ENCODE results near the gene RAC3.

The RAC3 gene

GRCh38 chr17:82058230-82058854, 26.9 kb downstream of the RAC3 start:
- H2BK15ac ChIP-seq (ENCODE audit: low read length), result no peak overlapping the region
- H4K8ac ChIP-seq (ENCODE audit: low read depth, low read length), result no peak overlapping the region
- no peaks in the 10 kb centered on the region for H3K9me3 ChIP-seq (replicated peaks in 1 of 2; ENCODE audit: control insufficient read depth in 2 of 2, insufficient read depth in 1 of 2, low read depth in 1 of 2, low read length in 2 of 2)
- H3K18ac ChIP-seq (ENCODE audit: low read length), result no peak overlapping the region
- H3K27me3 ChIP-seq (ENCODE audit: control insufficient read depth in 3 of 3, insufficient read depth in 3 of 3, low read depth in 1 of 3, low read length in 3 of 3), result no peaks in the 10 kb centered on the region
- H3K4me1 ChIP-seq (ENCODE audit: control insufficient read depth in 2 of 2, insufficient read depth in 1 of 2, low read depth in 1 of 2, low read length in 2 of 2), result no peaks in the 10 kb centered on the region
- H3K4ac ChIP-seq (ENCODE audit: low read length), result no peak overlapping the region
- H3K4me3 ChIP-seq (ENCODE audit: low read length in 2 of 2), result no peak overlapping the region
- no peak for DNase-seq (ENCODE audit: low spot score)
- H2BK12ac ChIP-seq (ENCODE audit: low read length), result peak overlapping the region; percentile 22
- no peak overlapping the region for H3K27ac ChIP-seq (replicated peaks; ENCODE audit: low read length)
- H2BK120ac ChIP-seq (ENCODE audit: low read depth, low read length), result no peak overlapping the region
- peaks cover 70 to 98% of the 10 kb centered on the region in 2 donors for H3K36me3 ChIP-seq (replicated peaks in 1 of 2; ENCODE audit: control insufficient read depth in 2 of 2, insufficient read depth in 2 of 2, low read length in 2 of 2)
- peaks cover 8% of the 10 kb centered on the region for H3K79me1 ChIP-seq (ENCODE audit: low read depth, low read length)
- H2BK5ac ChIP-seq (ENCODE audit: low read length), result no peak overlapping the region
- no peak overlapping the region for H4K91ac ChIP-seq (ENCODE audit: low read depth, low read length, poor library complexity)
- no CpG with 5 or more reads among the region's 17 CpGs for WGBS, 2 donors (ENCODE audit: extremely low coverage in 2 of 2, insufficient read length in 2 of 2, insufficient replicate concordance in 1 of 2)
- H2AK5ac ChIP-seq (ENCODE audit: low read depth, low read length), result no peak overlapping the region
- no peak overlapping the region for H2AFZ ChIP-seq (ENCODE audit: low read length)
- peak overlapping the region; percentile 55 for H3K23ac ChIP-seq (ENCODE audit: low read depth, low read length, poor library complexity)
- H3K14ac ChIP-seq (ENCODE audit: low read length), result no peak overlapping the region
- H3K4me2 ChIP-seq (ENCODE audit: insufficient read depth, low read length, poor library complexity, severe bottlenecking), result no peak overlapping the region
- H3K9ac ChIP-seq (ENCODE audit: low read depth, low read length, poor library complexity), result no peak overlapping the region

- Histone ChIP-seq H3K27me3 (ENCODE audit: control insufficient read depth in 3 of 3, insufficient read depth in 3 of 3, low read depth in 1 of 3, low read length in 3 of 3) (no peaks in the 10 kb centered on the region), H3K4me3 (ENCODE audit: low read length in 2 of 2) (peak overlapping the region in 1 of 2 donors; percentile 22), H4K91ac (ENCODE audit: low read depth, low read length, poor library complexity) (no peak overlapping the region), H3K23ac (ENCODE audit: low read depth, low read length, poor library complexity) (peak overlapping the region; percentile 55), H4K8ac (ENCODE audit: low read depth, low read length) (no peak overlapping the region), H3K4me2 (ENCODE audit: insufficient read depth, low read length, poor library complexity, severe bottlenecking) (no peak overlapping the region), H3K79me1 (ENCODE audit: low read depth, low read length) (peaks cover 8% of the 10 kb centered on the region), H2BK5ac (ENCODE audit: low read length) (no peak overlapping the region), H3K27ac (replicated peaks; ENCODE audit: low read length) (no peak overlapping the region), H3K18ac (ENCODE audit: low read length) (no peak overlapping the region), H2BK15ac (ENCODE audit: low read length) (no peak overlapping the region), H3K14ac (ENCODE audit: low read length) (no peak overlapping the region), H2AFZ (ENCODE audit: low read length) (no peak overlapping the region), H3K4me1 (ENCODE audit: control insufficient read depth in 2 of 2, insufficient read depth in 1 of 2, low read depth in 1 of 2, low read length in 2 of 2) (no peaks in the 10 kb centered on the region), H2BK120ac (ENCODE audit: low read depth, low read length) (no peak overlapping the region), H3K4ac (ENCODE audit: low read length) (no peak overlapping the region), H3K9me3 (replicated peaks in 1 of 2; ENCODE audit: control insufficient read depth in 2 of 2, insufficient read depth in 1 of 2, low read depth in 1 of 2, low read length in 2 of 2) (no peaks in the 10 kb centered on the region), H2AK5ac (ENCODE audit: low read depth, low read length) (no peak overlapping the region), H3K36me3 (replicated peaks in 1 of 2; ENCODE audit: control insufficient read depth in 2 of 2, insufficient read depth in 2 of 2, low read length in 2 of 2) (peaks cover 72 to 98% of the 10 kb centered on the region in 2 donors), H2BK12ac (ENCODE audit: low read length) (peak overlapping the region; percentile 22), H3K9ac (ENCODE audit: low read depth, low read length, poor library complexity) (no peak overlapping the region)
- no CpG with 5 or more reads among the region's 10 CpGs for WGBS, 2 donors (ENCODE audit: extremely low coverage in 2 of 2, insufficient read length in 2 of 2, insufficient replicate concordance in 1 of 2)
- no peak for DNase-seq (ENCODE audit: low spot score)
Observed at GRCh38 chr17:82058855-82059249, 27.4 kb downstream of the RAC3 start.

GRCh38 chr17:82059272-82060000, 28.0 kb downstream of the RAC3 start:
- H2BK5ac ChIP-seq (ENCODE audit: low read length), result no peak overlapping the region
- peaks cover 10% of the 10 kb centered on the region for H3K79me1 ChIP-seq (ENCODE audit: low read depth, low read length)
- no peak overlapping the region for H3K4me2 ChIP-seq (ENCODE audit: insufficient read depth, low read length, poor library complexity, severe bottlenecking)
- H3K18ac ChIP-seq (ENCODE audit: low read length), result no peak overlapping the region
- no peak overlapping the region for H4K8ac ChIP-seq (ENCODE audit: low read depth, low read length)
- WGBS, 2 donors (ENCODE audit: extremely low coverage in 2 of 2, insufficient read length in 2 of 2, insufficient replicate concordance in 1 of 2), result no CpG with 5 or more reads among the region's 19 CpGs
- H2BK15ac ChIP-seq (ENCODE audit: low read length), result no peak overlapping the region
- no peak overlapping the region for H3K27ac ChIP-seq (replicated peaks; ENCODE audit: low read length)
- no peak overlapping the region for H3K4ac ChIP-seq (ENCODE audit: low read length)
- no peak overlapping the region for H4K91ac ChIP-seq (ENCODE audit: low read depth, low read length, poor library complexity)
- H3K9me3 ChIP-seq (replicated peaks in 1 of 2; ENCODE audit: control insufficient read depth in 2 of 2, insufficient read depth in 1 of 2, low read depth in 1 of 2, low read length in 2 of 2), result no peaks in the 10 kb centered on the region
- H3K23ac ChIP-seq (ENCODE audit: low read depth, low read length, poor library complexity), result no peak overlapping the region
- H3K27me3 ChIP-seq (ENCODE audit: control insufficient read depth in 3 of 3, insufficient read depth in 3 of 3, low read depth in 1 of 3, low read length in 3 of 3), result no peaks in the 10 kb centered on the region
- peak overlapping the region in 1 of 2 donors; percentile 22 for H3K4me3 ChIP-seq (ENCODE audit: low read length in 2 of 2)
- no peak overlapping the region for H3K14ac ChIP-seq (ENCODE audit: low read length)
- peaks cover 70 to 95% of the 10 kb centered on the region in 2 donors for H3K36me3 ChIP-seq (replicated peaks in 1 of 2; ENCODE audit: control insufficient read depth in 2 of 2, insufficient read depth in 2 of 2, low read length in 2 of 2)
- DNase-seq (ENCODE audit: low spot score), result no peak
- peaks cover under 1 to 1% of the 10 kb centered on the region in 2 donors for H3K4me1 ChIP-seq (ENCODE audit: control insufficient read depth in 2 of 2, insufficient read depth in 1 of 2, low read depth in 1 of 2, low read length in 2 of 2)
- H2BK12ac ChIP-seq (ENCODE audit: low read length), result no peak overlapping the region
- H3K9ac ChIP-seq (ENCODE audit: low read depth, low read length, poor library complexity), result no peak overlapping the region
- no peak overlapping the region for H2AFZ ChIP-seq (ENCODE audit: low read length)
- no peak overlapping the region for H2AK5ac ChIP-seq (ENCODE audit: low read depth, low read length)
- H2BK120ac ChIP-seq (ENCODE audit: low read depth, low read length), result no peak overlapping the region

GRCh38 chr17:82060001-82060380, 28.5 kb downstream of the RAC3 start:
- Histone ChIP-seq H2AK5ac (ENCODE audit: low read depth, low read length) (no peak overlapping the region), H3K9me3 (replicated peaks in 1 of 2; ENCODE audit: control insufficient read depth in 2 of 2, insufficient read depth in 1 of 2, low read depth in 1 of 2, low read length in 2 of 2) (no peaks in the 10 kb centered on the region), H4K8ac (ENCODE audit: low read depth, low read length) (no peak overlapping the region), H2BK15ac (ENCODE audit: low read length) (no peak overlapping the region), H3K14ac (ENCODE audit: low read length) (no peak overlapping the region), H3K27ac (replicated peaks; ENCODE audit: low read length) (no peak overlapping the region), H3K4me2 (ENCODE audit: insufficient read depth, low read length, poor library complexity, severe bottlenecking) (no peak overlapping the region), H3K4ac (ENCODE audit: low read length) (no peak overlapping the region), H4K91ac (ENCODE audit: low read depth, low read length, poor library complexity) (no peak overlapping the region), H3K79me1 (ENCODE audit: low read depth, low read length) (peaks cover 11% of the 10 kb centered on the region), H2BK5ac (ENCODE audit: low read length) (no peak overlapping the region), H3K4me1 (ENCODE audit: control insufficient read depth in 2 of 2, insufficient read depth in 1 of 2, low read depth in 1 of 2, low read length in 2 of 2) (peaks cover 4 to 7% of the 10 kb centered on the region in 2 donors), H3K4me3 (ENCODE audit: low read length in 2 of 2) (no peak overlapping the region), H3K9ac (ENCODE audit: low read depth, low read length, poor library complexity) (no peak overlapping the region), H3K18ac (ENCODE audit: low read length) (no peak overlapping the region), H2AFZ (ENCODE audit: low read length) (no peak overlapping the region), H3K36me3 (replicated peaks in 1 of 2; ENCODE audit: control insufficient read depth in 2 of 2, insufficient read depth in 2 of 2, low read length in 2 of 2) (peaks cover 66 to 89% of the 10 kb centered on the region in 2 donors), H3K27me3 (ENCODE audit: control insufficient read depth in 3 of 3, insufficient read depth in 3 of 3, low read depth in 1 of 3, low read length in 3 of 3) (no peaks in the 10 kb centered on the region), H2BK12ac (ENCODE audit: low read length) (no peak overlapping the region), H2BK120ac (ENCODE audit: low read depth, low read length) (no peak overlapping the region), H3K23ac (ENCODE audit: low read depth, low read length, poor library complexity) (no peak overlapping the region)
- WGBS, 2 donors (ENCODE audit: extremely low coverage in 2 of 2, insufficient read length in 2 of 2, insufficient replicate concordance in 1 of 2), result no CpG with 5 or more reads among the region's 16 CpGs
- no peak for DNase-seq (ENCODE audit: low spot score)
